LNCaP clone FGC (cell line): ENCODE measurements around the gene CREBL2.
"Not testable (repeated sequence)": the region's sequence is repeated elsewhere in the genome, so short reads cannot be mapped to it uniquely, and the experiment has no call there.

ENCODE experiments used
- DNase-seq: peaks from one replicate; pipeline ENCODE4 v3.0.0-alpha.2; 2011; ENCODE audit warnings: low read depth
- H3K4me3 ChIP-seq: 2 replicates; pipeline ENCODE4 v1.5.1; 2011; ENCODE audit warnings: mild to moderate bottlenecking, low read depth, low read length, control low read depth
- TF ChIP-seq, protein P1 (sequence below): IDR thresholded peaks from 2 replicates; pipeline ENCODE4 v1.5.1; 2012; ENCODE audit warnings: mild to moderate bottlenecking; ENCODE audit not compliant: control insufficient read depth, insufficient read depth; ENCODE audit errors: extremely low read depth

The CREBL2 gene

DNA sequence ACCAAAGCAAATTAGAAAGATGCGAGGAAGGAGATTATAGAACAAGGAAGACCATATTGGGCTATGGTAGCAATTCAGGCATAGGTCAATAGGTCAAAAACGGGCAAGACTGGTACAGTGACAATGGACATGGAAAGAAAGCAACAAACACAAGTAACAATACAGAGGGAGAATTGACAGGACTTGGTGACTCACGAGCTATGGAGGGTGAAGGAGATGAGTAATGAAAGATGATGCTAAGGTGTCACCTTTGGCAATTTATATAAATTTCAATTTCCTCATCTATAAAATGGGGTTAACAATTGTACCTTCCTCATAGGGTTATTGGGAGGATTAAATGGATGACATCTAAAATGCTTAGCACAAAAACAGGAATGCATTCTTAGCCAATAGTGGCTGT is 33.9 kb upstream of the CREBL2 start:
- DNase-seq, result no peak
- no peak overlapping the region for H3K4me3 ChIP-seq
- TF ChIP-seq, protein P1, sequence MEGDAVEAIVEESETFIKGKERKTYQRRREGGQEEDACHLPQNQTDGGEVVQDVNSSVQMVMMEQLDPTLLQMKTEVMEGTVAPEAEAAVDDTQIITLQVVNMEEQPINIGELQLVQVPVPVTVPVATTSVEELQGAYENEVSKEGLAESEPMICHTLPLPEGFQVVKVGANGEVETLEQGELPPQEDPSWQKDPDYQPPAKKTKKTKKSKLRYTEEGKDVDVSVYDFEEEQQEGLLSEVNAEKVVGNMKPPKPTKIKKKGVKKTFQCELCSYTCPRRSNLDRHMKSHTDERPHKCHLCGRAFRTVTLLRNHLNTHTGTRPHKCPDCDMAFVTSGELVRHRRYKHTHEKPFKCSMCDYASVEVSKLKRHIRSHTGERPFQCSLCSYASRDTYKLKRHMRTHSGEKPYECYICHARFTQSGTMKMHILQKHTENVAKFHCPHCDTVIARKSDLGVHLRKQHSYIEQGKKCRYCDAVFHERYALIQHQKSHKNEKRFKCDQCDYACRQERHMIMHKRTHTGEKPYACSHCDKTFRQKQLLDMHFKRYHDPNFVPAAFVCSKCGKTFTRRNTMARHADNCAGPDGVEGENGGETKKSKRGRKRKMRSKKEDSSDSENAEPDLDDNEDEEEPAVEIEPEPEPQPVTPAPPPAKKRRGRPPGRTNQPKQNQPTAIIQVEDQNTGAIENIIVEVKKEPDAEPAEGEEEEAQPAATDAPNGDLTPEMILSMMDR, result no peak

DNA sequence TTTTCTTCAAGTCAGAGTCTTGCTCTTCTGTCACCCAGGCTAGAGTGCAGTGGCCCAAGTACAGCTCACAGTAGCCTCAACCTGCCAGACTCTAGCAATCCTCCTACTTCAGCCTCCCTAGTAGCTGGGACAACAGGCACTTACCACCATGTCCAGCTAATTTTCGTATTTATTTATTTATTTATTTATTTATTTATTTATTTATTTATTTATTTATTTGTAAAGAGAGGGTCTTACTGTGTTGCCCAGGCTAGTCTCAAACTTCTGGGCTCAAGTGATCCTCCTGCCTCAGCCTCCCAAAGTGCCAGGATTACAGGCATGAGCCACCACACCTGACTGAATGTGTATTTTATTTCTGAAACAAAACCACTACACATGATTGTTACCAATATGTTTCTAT is 31.0 kb upstream of the CREBL2 start:
- DNase-seq, H3K4me3 ChIP-seq: not testable (repeated sequence)

DNA sequence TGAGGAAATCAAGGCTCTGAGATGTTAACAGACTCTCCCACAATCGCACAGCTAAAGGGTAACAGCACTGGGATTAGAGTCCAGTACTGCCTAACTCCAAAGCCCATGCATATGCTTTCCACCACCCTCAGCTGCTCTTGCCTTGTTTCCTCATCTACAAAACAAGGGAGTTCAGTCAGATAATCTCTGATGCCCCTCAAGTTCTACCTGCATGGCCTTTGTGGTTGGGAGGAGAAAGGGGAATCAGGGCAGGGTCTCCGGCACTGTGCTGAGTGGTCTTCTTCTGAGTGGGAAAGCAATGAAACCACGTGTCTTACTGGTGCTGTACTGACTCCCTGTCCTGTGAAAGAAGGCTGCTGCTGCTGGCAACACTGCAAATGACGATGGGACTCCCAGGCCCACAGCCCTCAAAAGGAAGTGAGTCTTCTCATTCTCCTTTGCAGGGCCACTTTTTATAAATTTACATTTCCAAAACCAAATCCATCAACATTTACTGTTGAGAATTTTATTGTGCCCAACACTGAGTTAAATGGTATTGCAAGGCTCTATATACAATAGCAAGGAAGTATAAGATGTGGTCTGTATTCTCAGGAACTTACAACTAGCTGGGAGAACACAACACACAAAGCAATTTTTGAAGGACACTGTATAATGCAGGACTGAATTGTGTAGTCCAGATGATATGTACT is 29.3 kb upstream of the CREBL2 start:
- no peak overlapping the region for H3K4me3 ChIP-seq
- TF ChIP-seq, protein P1, result no peak

DNA sequence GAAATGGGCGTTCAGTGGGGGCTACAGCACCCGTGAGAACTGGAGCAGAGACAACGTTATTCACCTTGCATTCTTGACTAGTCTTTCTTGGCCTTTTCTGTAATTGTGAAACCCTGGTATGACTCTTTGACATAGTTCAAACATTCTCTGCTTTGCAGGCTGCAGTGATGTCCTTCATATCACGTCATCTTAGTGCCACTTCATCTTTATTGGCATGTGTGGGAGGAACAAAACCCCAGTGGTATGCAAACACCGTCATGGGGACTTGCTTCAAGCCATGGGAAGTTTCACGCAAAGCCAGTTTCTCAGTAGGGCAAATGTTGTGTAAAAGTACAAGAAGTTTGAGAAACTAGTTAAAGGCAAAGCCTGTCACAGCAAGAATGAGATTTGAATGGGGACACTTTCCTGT is 28.8 kb upstream of the CREBL2 start:
- DNase-seq, result no peak
- TF ChIP-seq, protein P1, result no peak
- no peak overlapping the region for H3K4me3 ChIP-seq

More for the DNA sequence above, 29.3 kb upstream of the CREBL2 start:
- DNase-seq, result no peak

GRCh38 chr12:12583510-12584178 is 28.0 kb upstream of the CREBL2 start:
- TF ChIP-seq, protein P1, result no peak
- no peak overlapping the region for H3K4me3 ChIP-seq
- no peak for DNase-seq

DNA sequence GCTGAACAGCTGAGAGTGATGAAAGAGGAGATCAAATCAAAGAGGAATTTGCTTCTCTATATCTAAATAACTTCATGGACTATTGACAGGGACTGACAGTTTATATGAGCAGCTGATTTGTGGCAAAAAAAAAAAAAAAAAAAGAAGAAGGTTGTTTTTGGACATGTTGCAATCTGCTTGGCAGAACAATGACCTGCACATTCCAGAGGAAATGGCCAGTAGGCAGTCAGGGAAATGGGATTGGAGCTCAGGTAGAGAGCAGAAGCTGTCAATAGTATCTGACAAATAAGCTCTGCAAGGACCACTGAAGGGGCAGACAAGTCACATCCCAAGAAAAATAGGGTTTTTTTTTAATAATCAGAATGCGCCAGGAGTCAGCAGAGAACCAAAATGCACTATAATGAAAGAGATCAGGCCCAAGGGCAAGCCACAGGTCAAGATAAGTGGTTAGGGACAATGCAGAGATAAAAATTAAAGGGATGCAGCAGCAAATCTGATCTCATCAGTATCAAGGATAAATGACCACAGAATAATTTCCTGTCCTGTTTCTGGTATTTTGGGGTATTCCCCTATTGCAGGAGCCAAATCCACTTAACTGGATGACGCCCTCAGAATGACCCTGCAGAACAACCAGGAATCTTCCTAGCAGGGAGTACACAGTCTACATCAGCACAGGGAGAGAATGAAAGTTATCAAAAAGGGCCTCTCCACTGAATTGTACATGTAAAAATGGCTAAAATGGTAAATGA is 26.4 kb upstream of the CREBL2 start:
- H3K4me3 ChIP-seq, result no peak overlapping the region
- TF ChIP-seq, protein P1, result no peak
- no peak for DNase-seq
